GM19463 (cell line): ENCODE measurements around the gene CCDC174.

ENCODE experiments used
- ATAC-seq: cut with Tn5 transposase; IDR thresholded peaks from one replicate; pipeline ENCODE4 v1.9.1; 2021; ENCODE audit warnings: mild to moderate bottlenecking, moderate library complexity; ENCODE audit not compliant: unreplicated experiment

CCDC174 gene

GRCh38 chr3:14624498-14624897 lies 27.1 kb upstream of the CCDC174 start:
- no peak for ATAC-seq

- no peak for ATAC-seq
These were observed 26.1 kb upstream of the CCDC174 start for GRCh38 chr3:14625443-14625842.

GRCh38 chr3:14627815-14628214 lies 23.7 kb upstream of the CCDC174 start:
- no peak for ATAC-seq

GRCh38 chr3:14628406-14628805 lies 23.2 kb upstream of the CCDC174 start:
- ATAC-seq, result no peak

- no peak for ATAC-seq
These were observed 21.0 kb upstream of the CCDC174 start for GRCh38 chr3:14630404-14631100.

- ATAC-seq, result no peak
These were observed 20.5 kb upstream of the CCDC174 start for GRCh38 chr3:14631101-14631497.

- no peak for ATAC-seq
These were observed 19.7 kb upstream of the CCDC174 start for GRCh38 chr3:14631687-14632441.

GRCh38 chr3:14632442-14632930 lies 19.1 kb upstream of the CCDC174 start:
- no peak for ATAC-seq

- ATAC-seq, result no peak
These were observed 18.1 kb upstream of the CCDC174 start for GRCh38 chr3:14633417-14633816.

- ATAC-seq, result no peak
These were observed 17.6 kb upstream of the CCDC174 start for GRCh38 chr3:14633819-14634424.

GRCh38 chr3:14634763-14635400 lies 16.7 kb upstream of the CCDC174 start:
- no peak for ATAC-seq

GRCh38 chr3:14636496-14637087 lies 15.0 kb upstream of the CCDC174 start:
- ATAC-seq, result no peak

GRCh38 chr3:14640157-14640562 lies 11.4 kb upstream of the CCDC174 start:
- ATAC-seq, result no peak

GRCh38 chr3:14640734-14641133 lies 10.8 kb upstream of the CCDC174 start:
- no peak for ATAC-seq

- ATAC-seq, result no peak
These were observed 10.2 kb upstream of the CCDC174 start for GRCh38 chr3:14641346-14641745.

GRCh38 chr3:14645453-14645852 lies 6.1 kb upstream of the CCDC174 start:
- no peak for ATAC-seq

GRCh38 chr3:14646131-14646573 lies 5.4 kb upstream of the CCDC174 start:
- ATAC-seq, result no peak

- ATAC-seq, result no peak
These were observed 4.8 kb upstream of the CCDC174 start for GRCh38 chr3:14646589-14647413.

- no peak for ATAC-seq
These were observed 3.3 kb upstream of the CCDC174 start for GRCh38 chr3:14647976-14648955.
